GM18508 (cell line): ENCODE data around the gene MYO9A.
"Not testable (repeated sequence)": the region's sequence is repeated elsewhere in the genome, so short reads cannot be mapped to it uniquely, and the experiment has no call there.

Experiments
- ATAC-seq: cut with Tn5 transposase; IDR thresholded peaks from one replicate; pipeline ENCODE4 v1.9.1; 2021; ENCODE audit warnings: moderate number of reproducible peaks; ENCODE audit not compliant: insufficient read depth, unreplicated experiment

MYO9A gene

DNA sequence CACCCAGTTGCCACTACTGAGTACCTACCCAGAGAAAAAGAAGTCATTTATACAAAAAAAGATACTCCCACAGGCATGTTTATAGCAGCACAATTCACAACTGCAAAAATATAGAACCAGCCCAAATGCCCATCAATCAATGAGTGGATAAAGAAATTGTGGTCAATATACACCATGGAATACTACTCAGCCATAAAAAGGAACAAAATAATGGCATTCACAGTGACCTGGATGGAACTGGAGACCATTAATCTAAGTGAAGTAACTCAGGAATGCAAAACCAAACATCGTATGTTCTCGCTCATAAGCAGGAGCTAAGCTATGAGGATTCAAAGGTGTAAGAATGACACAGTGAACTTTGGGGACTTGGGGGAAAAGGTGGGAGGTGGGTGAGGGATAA lies 61.7 kb downstream of the MYO9A start:
- not testable (repeated sequence) for ATAC-seq

DNA sequence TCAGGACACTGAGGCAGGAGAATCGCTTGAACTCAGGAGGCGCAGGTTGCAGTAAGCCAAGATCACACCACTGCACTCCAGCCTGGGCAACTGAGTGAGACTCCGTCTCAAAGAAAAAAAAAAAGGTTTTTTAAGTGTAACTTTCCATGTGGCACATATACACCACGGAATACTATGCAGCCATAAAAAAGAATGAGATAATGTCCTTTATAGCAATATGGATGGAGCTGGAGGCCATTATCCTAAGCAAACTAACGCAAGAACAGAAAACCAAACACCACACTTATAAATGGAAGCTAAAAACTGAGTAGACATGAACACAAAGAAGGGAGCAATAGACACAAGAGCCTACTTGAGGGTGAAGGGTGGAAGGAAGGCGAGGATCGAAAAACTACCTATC lies 64.7 kb downstream of the MYO9A start:
- ATAC-seq: not testable (repeated sequence)

DNA sequence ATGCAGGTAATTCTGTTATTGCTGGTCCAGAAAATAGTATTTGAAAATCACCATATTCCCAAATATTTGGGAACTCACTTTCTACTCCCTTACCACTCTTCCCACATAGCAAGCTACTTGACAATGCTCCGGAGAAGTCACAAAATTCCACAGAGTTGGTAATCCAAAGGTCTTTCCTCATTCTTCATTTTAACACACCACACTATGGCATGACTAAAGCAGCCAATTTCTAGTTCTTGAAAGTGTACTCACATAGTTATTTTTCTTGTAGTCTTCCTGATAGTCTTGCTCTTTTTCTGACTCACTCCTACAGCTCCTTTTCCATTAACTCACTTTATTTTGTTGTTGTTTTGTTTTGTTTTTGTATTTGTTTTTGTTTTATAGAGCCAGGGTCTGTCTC lies 67.2 kb downstream of the MYO9A start:
- ATAC-seq: no peak

DNA sequence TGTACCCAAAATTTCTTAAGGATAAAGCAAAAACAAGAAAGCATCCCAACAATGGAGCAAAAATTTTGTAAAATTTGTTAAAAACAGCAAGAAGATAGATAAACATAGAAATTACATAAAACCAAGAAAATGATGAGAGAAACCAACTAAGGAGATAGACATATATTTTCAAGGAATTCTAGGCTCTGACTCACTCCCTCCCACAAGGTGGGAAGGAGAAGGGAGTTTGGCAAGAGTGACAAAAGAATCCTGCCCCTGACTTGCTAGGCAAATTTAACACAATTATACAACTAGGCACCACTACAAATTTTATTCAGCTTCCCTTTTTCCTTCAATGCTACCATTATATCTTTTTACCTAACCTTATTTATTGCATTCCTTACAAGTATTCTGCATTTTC lies 70.9 kb downstream of the MYO9A start:
- ATAC-seq: no peak

DNA sequence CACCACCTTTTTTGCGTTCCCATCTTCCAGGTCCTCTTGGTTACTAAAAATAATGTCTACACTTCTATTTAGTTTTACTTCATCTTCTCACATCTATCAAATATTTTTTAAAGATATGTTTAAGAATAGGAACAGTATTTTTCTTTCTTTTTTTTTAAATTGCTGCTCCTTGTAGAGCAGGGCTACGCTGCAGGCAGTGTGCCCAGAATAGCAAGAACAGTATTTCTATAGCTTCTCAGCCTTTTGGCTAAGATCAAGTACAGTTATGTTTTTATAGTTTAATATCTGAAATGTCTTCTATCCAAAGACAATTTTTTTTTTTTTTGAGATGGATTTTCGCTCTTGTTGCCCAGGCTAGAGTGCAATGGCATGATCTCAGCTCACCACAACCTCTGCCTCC lies 73.0 kb downstream of the MYO9A start:
- ATAC-seq: no peak

DNA sequence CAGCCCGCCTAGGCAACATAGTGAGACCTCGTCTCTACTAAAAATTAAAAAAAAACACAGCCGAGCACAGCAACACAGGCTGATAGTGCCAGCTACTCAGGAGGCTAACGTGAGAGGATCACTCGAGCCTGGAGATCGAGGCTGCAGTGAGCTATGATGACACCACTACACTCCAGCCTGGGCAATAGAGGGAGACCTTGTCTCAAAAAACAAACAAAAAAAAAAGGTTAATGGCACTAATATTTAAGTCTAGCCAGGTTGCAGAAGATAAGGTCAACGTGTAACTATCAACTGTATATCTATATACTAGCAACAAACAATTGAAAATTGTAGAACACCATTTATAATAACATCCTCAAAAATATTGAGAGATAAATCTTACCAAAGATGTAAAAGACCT lies 75.1 kb downstream of the MYO9A start:
- no peak for ATAC-seq

DNA sequence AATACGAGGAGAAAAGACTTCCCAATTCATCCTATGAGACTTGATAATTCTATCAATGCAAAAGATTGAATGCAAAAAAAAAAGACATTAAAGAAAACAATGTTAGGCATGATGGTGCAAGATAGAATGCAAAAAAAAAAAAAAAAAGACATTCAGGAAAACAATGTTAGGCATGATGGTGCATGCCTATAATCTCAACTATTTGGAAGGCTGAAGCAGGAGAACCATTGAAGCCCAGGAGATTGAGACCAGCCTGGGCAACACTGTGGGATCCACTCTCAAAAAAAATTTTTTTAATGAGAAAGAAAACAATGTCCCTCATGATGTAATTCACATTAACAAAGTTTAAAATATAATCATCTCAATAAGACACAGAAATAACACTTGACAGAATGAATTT lies 75.9 kb downstream of the MYO9A start:
- ATAC-seq: no peak

DNA sequence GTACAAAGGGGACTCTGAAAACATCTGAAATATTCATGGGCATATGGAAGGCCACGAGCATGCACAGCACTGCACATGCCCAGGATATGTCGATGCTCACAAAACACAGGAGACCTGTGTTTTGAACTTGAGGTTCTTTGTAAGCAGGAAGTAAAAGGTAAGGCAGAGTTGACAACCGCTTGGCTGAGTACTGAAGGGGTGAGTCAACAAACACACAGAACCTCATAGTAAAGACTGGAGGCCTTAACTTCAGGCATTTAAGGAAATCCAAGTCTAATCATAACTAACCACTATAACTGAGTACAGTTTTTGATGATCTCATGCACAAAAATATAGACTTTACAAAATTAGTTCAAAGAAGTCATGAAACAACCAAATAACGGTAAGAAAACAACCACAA lies 80.6 kb downstream of the MYO9A start:
- no peak for ATAC-seq

DNA sequence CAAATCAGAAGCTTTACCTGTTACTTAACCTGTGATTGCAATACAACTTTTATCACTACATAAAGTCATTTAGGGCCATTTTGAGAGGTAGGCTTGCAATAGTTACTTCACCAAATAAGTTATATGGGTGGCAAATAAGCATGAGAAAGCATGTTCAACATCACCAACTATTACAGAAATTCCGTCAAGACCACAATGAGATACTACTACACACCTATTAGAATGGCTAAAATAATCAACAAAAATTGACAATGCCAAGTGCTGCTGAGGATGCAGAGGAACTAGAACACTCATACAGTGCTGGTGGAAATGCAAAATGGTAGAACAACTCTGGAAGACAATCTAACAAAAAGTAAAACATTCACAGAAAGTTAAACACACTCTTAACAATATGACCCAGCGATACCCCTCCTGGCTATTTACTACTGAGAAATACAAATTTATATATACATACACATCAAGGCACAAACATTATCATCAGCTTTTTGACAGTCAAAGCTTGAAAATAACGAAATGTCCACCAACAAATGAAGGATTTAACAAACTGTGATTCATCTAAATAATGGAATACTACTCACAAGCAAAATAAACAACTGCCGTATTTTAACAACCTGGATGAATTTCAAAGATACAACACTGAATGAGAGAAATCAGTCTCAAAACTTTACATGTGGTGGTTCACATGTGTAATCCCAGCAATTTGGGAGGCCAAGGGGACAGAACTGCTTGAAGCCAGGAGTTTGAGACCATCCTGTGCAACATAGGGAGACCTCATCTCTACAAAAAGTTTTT lies 82.9 kb downstream of the MYO9A start:
- no peak for ATAC-seq

DNA sequence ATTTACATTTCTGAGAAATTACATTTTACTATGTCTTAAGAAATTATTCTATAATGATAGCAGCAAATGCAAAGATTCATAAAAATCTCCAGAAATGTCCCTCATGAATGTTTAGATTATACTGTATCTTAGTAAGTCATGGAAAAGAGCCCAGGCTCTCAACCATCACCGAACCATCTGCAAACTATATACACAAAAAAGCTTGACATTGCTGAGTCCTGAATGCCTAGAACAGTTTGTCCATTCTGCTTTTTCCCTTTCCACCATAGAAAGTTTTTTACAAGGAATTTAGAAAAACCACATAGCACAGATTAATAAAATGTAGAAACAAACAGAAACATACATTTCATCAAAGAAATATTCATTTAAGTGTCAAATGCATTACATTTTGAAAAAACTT lies 83.6 kb downstream of the MYO9A start:
- ATAC-seq: no peak

DNA sequence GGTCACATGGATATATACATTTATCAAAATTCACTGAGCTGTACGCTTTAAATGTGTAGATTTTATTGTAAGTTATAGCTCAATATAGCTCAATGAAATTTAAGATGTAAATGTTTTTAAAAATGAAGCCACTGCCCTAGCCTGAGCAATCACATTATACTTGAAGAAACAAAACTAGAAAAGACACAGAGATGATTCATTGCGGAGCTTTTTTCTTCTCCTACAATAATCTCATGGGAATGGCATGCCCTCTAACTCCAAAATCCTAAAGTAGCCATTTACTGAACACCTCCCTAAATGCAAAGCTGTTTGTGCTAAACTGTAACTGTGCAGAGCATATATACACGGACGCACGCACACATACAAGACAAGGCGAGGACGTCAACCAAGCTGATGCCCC lies 84.2 kb downstream of the MYO9A start:
- ATAC-seq: no peak

DNA sequence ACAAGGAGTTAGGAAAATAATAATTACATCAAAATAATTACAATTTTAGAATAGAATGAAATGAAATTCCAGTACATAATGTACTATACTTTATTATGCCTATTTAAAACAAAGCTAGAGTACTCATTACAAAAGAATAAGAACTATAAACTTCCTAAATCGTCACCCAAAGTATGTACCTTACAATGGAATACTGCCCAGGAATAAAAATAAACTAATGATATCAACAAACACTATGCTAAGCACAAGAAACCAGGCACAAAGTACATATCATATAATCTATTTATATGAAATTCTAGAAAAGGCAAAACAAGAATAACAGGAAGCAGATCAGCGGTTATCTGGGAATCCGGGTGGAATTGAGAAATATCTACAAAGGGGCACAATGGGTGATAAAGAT lies 84.7 kb downstream of the MYO9A start:
- ATAC-seq: no peak

DNA sequence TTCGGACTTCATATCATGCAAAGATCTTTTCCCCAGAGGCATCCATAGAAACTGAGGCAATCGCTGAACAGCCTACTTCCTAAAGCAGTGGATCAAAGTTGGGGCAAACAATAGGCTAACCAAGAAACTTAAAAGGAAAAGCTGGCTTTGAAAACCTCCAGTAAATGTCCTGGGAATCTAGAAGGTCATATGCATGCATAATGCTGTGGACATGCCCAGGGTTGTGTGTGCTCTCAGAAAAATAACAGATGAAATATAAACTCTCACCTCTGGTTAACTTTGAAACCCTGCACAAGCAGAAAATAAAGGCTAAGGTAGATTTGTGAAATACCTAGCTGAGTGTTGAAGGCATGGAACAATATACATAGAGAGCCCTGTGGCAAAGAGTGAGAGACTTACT lies 96.3 kb downstream of the MYO9A start:
- ATAC-seq: no peak

DNA sequence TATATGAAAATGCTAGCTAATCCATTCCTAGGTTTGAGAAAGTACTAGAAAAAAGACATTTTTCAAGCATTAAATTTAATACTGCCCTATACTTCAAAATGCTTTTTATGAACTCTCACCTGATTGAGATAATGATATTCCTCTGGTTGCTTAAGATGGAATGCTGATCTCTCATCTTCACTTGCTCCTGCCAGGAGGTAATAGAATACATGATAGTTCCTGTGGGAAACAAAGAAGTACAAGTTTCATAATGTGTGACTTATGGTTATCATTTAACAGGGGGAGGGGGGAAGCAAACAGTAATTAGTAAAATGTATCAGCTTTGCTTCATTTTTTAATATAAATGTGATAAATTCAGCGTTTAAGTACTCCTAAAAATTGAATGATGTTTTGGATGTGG lies 97.2 kb downstream of the MYO9A start:
- ATAC-seq: no peak

DNA sequence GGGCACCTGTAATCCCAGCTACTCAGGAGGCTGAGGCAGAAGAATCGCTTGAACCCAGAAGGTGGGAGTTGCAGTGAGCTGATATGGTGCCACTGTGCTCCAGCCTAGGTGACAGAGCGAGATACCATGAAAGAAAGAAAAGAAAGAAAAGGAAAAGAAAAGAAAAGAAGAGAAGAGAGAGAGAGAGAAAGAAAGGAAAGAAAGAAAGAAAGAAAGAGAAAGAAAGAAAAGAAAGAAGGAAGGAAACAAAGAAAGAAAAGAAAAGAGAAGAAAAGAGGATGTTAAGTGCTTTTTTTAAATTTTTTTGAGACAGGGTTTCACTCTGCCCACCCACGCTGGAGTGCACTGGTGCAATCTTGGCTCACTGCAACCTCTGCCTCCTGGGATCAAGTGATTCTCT lies 103.4 kb downstream of the MYO9A start:
- ATAC-seq: not testable (repeated sequence)

DNA sequence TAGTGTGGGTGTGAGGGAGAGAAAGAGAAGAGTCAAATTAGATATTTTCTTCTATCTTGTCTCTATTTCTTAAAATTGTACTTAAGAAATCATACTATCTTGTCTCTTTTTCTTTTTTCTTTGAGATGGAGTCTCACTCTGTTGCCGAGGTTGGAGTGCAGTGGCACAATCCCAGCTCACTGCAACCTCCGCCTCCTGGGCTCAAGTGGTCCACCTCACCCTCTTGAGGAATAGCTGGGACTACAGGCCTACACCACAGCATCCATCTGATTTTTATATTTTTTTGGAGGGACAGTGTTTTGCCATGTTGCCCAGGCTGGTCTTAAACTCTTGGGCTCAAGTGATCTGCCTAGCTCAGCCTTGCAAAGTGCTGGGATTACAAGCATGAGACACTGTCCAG lies 104.2 kb downstream of the MYO9A start:
- ATAC-seq: no peak

DNA sequence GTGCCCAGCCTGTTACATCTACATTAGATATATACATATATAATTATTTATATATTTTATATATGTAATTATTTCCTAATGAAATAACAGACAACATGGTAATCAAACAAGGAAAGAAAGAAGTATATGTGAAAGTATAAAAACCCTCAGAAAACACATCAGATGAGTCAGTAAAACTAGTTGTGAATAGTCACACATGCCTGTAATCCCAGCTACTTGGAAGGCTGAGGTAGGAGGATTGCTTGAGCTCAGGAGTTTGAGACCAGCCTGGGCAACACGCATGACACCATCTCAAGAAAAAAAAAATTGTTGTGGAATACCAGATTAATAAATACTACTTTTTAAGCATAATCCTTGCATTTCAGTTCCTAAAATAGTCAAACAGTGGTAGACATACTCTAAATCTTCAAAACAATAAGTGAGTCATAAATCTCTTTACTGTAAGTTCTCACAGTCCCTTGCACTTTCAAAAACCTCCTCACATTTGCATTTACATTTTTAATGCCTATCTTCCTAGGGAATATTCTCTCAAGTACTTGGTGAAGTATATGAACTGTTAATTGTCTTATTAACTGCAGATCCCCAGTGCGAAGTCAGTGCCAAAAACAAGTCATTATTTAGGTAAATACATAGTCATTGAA lies 106.5 kb downstream of the MYO9A start:
- ATAC-seq: no peak

DNA sequence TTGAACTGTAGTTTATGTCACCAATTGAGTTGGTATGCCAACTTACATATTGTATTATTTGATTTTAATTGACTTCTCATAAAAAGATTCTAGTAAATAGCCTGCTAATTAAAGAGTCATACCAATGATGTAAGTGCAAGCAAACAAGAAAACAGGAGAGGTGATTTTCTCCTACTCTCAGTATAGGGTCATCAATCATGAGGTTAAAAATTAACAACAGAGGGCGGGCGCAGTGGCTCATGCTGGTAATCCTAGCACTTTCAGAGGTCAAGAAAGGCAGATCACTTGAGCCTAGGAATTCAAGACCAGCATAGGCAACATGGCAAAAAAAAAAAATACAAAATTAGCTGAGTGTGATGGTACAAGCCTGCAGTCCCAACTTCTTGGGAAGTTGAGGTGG lies 108.7 kb downstream of the MYO9A start:
- ATAC-seq: peak; percentile 58

DNA sequence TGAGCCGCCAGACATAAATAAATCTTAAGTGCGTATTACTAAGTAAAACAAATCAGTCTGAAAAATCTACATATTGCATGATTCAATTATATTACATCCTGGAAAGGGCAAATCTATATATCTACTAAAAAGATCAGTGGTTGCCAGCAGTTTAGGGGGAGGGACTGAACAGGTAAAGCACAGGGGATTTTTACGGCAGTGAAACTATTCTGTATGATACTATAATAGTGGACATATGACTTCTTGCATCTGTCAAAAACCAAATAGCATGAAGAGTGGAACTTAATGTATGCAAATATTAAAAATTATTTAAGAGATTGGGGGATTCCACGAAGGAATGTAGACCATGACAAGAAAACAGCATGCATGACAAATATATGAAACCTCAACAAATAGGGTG lies 111.6 kb downstream of the MYO9A start:
- no peak for ATAC-seq

DNA sequence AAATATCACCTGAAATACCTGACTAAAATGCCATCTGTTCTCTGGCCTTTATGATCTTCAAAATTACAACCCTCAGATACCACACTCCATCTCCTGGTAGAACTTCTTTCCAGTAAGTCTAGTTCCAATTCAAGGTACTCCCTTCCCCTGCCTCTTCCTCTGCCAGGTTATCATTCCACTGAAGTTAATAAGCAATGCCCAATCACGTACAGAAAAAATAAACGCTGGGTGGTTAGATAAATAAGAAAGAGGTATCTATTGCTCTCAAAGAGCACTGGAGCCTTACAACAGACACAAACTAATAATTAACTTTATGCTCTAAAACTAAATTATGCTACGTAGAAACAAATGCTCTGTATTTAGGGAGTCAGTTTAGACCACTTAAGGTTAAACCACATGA lies 112.5 kb downstream of the MYO9A start:
- ATAC-seq: no peak

DNA sequence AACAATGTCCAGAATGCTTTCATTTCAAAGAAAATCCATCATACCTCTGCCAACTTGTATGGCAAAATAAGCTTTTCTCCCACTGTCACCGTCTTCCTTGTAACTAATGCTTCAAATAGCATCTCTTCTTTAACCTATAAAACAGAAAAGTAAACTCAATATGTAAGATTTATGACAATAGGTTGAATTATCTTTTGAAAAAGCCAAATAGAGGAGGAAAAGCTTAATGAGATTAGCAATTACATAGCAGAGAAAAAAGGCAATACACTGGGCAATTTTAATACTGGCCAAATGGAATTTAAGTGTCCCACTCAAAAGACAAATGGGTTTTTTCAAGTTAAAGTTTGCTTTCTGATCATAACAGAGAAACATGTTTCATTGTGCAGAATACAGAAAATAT lies 118.1 kb downstream of the MYO9A start:
- ATAC-seq: no peak

DNA sequence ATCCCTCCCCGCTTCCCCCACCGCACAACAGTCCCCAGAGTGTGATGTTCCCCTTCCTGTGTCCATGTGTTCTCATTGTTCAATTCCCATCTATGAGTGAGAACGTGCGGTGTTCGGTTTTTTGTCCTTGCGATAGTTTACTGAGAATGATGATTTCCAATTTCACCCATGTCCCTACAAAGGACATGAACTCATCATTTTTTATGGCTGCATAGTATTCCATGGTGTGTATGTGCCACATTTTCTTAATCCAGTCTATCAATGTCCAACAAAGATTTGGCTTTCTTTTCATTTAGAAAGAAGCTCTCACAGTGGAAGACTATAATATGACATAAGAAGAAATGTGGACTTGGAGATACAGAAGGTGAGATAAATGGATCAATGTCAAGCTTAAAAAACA lies 119.2 kb downstream of the MYO9A start:
- ATAC-seq: not testable (repeated sequence)
